DLD1 (cell line): ENCODE results near the gene ATP1B3.
"Not testable (repeated sequence)": the region's sequence is repeated elsewhere in the genome, so short reads cannot be mapped to it uniquely, and the experiment has no call there.

Experiments used
- in situ Hi-C: cut with HindIII; loops from 2 replicates; pipeline ENCODE4 v1.10.0; 2017; ENCODE audit warnings: low sequenced_read_pairs

The ATP1B3 gene

DNA sequence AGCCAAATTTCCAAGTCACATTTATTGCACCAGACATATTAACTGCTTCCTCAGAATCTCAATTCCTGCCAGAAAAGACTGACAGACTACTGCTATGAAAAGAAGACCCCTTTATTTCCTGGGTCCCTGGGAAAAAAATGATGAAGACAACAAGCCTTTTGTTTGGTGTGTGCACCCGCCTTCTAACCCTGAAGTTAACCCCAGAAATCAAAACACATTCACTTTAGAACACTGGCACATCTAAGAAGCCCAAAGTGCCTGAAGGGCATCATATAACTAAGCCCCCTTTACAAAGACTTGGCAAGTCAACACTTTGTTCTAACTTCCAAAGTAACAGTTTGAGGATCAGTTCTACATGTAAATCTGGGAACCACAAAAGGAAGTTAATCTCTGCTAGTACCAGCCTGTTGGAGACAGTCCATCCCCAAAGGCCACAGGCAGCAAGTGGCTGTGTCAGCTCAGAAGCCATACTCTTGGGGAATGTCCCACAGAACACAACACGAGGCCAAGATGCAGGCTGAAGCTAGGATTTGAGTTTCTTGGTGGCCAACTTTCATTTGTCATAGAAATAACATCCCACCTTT is 16.3 kb upstream of the ATP1B3 start:
- in situ Hi-C loops, result no loop called here

DNA sequence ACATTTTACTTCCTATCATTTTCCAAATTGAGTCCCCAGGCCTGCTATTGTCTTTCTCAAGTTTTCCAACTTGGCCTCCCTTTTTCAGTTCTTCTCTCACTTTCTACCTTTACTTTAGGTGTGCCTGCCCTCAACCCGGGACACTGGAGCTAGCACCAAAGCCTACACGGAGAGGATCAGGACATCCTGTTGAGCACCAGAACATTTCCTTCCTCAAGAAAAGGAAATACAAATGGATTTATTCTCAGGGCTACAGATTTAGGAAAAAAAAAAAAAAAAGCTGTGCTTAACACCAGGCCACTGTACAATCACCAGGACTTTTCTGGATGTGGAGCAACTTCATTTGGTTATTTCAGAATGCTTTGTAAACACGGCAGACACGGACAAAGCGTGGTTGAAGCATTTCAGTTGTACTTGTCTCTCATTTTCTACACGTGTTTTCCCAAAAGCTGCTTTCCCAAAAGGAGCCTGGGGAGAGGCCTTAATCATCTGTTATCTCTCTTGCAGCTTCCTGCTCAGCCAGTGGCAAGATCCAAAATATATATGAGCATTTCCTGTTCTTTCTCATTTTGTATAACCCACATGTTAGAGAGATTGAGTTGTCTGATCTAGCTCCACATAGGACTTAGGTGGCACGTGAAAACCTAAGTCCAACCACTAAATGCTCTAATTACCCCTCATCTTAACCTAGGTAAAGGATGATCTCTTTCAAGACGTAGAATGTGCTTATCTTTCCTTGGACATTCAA is 15.5 kb upstream of the ATP1B3 start:
- in situ Hi-C loops, result no loop called here

DNA sequence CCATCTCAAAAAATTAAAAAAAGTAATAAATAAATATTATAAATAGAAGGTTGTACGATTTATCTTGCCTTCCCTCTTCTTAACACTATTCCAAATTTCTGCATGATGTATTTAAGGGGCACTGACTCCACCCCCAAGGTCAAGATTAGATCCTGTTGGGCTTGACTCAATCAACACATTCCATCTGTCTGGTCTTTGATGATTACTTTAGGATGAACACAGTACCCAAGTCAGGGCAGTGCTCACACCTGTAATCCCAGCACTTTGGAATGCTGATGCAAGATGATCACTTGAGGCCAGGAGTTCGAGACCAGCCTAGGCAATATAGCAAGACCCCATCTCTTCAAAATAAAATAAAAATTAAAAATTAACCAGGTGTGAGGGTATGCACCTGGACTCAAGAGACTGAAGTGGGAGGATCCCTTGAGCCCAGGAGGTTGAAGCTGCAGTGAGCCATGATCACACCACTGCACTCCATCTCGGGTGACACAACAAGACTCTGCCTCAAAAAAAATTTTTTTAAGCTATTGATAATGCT is 14.1 kb upstream of the ATP1B3 start:
- in situ Hi-C loops, result no loop called here

DNA sequence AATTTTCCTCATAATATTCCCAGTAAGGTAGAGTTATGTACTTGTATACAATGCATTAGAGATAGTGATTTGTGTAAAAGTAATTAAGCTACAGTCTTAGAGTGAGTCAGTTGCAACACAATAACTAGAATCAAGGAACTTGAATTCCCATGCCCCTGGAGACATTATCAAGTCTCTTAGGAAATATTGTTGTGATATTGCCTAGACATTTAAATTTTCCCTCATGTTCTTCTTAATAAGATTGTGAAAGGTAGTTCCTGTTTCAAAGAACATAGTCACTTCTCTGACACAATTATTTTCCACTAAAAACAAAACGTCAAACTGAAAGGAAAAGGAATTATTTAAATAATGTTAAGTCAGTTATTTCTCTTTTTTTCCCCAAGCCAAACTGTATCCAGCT is 13.0 kb upstream of the ATP1B3 start:
- in situ Hi-C loops, result no loop called here

DNA sequence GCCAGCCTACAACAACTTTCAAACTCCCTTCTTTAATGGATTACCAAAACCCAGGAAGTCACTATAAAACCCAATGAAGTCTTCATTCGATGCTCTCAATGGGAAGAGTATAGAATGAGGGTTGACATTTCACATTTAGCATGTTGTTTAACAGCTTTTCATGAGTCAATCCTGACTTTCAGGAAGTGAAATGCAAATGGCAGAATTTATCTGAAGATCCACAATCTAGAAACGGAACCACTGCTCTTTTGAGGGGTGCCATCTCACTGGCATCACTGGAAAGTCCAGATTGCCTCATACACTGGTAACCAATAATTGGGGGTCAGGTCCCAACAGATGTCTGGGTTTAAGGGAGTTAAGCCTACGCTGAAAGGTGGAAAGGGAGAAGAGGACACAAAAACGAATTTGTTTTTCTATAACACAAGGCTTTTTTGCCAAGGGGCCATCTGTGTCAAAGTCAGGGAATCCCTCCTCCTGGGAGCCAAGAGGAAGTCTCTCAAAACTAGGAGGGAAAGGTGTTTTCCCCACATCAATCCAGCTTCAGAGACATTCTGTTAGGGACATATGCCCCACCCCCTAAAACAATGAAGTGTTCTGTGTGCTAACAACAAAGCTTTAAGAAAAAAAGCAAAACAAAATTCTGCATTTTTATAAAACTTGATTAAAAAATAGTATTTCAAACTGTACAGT is 12.0 kb upstream of the ATP1B3 start:
- in situ Hi-C loops, result no loop called here

DNA sequence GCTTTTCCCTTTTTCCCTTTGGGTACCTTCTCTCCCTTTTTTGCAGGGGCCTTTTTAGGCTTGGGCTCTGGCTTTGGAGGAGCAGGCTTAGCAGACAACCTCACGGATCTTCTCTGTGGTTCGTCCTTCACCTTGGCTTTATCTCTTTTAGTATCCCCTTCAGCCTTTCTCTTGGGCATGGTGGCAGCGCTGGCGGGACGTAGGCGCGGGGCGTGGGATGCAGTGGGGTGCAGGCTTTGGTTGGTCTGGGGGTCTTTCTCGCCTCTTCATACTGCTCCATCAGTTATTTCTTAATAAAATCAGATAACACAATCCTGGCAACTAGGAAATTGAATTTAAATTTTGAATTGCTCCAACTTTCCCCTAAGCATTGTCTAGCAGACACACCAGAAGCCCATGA is 11.3 kb upstream of the ATP1B3 start:
- in situ Hi-C loops, result no loop called here

DNA sequence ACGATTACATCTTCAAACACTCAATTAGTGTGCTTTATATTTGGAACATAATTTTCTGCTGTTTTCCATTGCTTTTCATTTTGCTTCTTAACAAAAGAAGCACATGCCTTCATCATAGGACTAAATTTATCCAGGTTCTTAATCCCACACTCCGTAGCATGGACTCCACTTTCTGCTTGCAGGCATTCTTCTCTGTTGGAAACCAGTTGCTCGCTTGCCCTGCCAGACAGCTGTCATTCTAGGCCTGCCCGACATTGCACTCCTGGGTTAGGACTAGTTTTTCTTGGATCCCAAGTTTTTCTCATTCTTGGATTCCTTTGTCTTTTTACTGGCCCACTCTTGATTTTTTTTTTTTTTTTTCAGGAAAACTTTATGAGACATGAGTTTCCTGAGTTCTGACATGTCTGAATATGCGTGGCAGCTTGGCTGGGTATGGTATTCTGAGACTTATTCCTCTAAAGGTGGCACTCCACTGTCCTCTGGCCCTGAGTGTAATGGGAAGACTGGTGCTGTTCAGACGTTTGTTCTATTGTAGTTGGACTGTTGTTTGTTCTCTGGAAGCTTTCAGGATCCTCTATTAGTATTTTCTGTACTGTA is 6.3 kb upstream of the ATP1B3 start:
- in situ Hi-C loops, result no loop called here

DNA sequence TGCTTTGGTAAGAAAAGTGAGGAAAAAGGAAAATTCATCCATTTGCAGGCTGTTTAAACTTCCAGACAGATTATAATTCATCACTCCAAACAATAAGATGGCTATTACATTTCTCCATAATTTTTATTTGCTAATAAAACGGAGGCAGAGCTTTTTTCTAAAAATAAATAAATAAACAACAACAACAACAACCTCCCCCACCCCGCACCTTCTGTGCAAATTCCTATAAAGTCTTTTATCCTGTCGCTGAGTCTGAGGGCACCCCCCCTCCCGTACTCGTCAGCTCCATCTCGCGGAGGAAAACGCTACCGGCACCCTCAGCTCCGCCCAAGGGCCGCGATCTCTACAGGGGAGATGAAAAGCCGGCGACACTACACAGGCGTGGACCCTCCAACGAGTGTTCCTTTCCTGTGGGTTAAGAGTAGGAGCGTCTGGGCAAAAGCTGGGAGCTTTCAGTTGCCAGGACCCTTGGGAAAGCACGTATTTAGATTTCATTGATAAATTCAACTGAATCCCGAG is 1.0 kb upstream of the ATP1B3 start:
- in situ Hi-C loops, result no loop called here

DNA sequence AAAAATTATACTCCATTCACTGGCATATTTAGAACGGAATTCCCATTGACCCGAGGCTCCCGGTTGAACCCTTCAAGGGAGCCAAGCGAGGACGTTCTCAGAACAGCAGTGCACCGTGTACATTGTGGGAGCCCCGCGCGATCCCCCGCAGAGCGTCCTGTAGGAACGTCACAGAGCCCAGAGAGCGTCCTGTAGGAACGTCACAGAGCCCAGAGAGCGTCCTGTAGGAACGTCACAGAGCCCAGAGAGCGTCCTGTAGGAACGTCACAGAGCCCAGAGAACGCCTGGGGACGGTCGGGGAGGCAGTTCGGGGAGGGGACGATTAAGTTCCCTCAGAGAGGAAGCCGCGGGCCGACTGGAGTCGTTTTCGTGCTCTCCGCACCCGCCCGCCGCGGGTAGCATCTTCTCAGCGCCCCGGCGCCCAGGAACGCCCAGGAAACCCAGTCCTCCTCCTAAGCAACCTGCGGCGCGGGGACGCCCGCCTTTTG is 506 bp upstream of the ATP1B3 start:
- in situ Hi-C loops, result no loop called here

DNA sequence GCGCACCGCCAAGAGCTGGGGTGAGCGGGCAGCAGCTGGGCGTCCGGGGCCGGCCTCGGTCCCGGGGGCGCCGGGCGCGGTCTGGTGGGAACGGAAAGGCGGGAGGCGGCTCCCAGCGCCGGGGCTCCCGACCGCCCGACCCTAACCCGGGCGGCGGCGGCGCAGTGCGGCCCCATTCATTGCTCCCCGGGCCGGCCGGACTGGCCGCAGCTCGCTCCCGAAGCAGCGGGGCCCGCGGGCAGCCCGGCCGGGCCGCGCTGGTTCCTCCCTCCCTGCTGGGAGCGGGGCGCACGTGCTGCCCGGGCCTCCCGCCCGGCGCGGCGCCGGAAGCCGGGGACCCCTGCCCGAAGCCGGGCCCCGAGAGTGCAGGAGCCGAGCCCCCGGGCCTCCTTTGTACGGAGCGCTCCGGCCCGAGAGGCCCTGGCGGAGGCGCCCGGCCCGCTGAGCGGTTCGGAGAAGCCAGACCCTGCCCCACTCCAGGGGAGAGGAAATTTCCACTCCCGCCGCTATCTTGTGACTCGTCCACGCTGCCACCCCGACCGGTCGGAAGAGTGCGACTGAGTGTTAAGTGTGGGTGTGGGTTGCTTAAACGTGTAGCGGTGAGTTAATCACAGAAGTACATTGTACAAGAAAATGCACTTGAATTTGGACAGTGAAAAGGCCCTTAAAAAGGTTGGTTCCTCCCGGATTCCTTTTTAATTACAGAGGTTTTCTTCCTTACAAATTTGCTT is 613 bp downstream of the ATP1B3 start:
- in situ Hi-C loops, result no loop called here

DNA sequence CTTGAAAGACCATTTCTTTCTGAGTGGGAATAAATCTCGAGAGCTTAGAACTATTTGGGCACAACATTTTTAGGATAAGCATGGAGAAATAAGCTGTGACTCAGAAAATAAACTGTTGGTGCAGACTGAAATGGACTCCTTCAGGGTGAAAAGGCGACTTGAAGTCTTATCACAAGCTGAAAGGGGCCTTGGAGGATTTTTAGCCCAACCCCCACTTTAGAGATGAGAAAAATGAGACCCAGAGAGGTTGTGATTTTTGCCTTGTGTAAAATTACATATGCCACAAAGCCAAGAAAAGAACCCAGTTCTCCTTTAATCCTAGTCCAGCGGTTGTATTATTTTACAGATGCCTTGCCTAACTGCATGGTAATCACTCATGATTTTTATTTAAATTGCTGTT is 1.5 kb downstream of the ATP1B3 start:
- in situ Hi-C loops, result no loop called here

DNA sequence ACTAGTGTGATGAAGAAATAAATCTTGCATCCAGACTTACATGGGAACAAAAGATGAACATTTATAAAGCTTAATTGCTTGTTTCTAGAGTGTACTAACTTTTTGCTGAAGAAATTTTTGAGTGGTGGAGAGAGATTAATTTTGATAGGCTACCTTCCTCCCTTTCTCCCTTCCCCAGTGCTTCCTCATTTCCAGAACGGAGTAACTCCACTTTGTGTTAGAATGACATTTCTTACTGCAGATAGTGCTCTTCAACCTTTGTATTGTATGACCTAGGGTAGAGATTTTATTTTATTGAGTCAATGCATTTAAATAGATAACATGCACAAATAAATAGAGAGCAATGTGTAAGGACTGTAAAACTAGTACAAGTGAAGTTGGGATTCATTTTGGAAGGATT is 1.9 kb downstream of the ATP1B3 start:
- in situ Hi-C loops, result no loop called here

DNA sequence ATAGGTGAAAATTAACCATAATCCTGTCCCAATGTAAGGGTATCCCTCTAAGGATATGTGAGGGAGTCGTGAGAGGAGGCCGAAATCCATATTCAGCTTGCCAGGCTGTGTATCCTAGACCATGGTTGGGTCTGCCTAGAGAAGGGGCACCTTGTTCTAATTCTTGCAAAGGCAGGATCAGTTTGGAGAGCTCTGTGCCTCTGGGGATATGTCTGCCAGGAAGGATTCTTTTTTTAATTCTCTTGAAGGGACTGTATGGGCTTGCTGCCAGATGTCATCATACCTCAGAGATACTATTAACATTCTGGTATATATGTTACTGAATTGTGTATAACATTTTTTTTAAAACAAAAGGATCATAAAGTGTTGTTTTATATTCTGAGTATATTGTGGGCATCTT is 2.4 kb downstream of the ATP1B3 start:
- in situ Hi-C loops, result no loop called here

DNA sequence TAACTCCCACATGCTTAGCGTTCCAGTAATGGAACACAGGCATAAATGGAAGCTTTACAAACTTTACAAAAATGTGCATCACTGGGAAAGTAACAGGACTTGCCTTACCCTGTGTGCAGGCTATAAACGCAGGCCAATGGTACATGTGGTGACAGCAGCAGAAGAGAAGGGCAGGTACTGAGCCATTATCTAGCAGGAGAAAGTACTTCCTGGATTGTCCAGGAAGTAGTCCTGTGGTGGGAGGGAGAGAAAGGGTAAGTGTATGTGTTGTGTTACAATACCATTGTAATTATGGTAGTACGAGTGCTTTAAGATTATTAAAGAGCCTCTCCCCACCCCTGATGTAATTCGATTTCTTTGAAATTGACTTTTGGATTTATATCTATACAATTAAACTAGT is 5.3 kb downstream of the ATP1B3 start:
- in situ Hi-C loops, result no loop called here

DNA sequence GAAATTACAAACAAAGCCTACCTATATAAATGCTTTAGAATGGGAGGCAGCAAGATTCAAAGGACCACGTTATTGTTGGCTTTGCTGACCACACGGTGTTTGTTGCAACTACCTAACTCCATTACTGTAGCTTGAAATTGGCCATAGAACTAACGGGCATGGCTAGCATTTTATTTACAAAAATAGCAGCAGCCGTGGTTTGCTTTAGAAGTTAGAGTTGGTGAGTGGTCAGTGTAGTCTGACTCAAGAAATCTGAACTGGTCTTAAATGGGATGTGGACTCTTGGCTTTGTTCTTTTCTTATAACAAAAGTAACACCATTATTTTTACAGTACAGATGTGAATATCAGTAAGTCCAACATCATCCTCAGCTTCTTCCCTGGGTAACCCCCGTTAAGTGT is 10.6 kb downstream of the ATP1B3 start:
- in situ Hi-C loops, result no loop called here

DNA sequence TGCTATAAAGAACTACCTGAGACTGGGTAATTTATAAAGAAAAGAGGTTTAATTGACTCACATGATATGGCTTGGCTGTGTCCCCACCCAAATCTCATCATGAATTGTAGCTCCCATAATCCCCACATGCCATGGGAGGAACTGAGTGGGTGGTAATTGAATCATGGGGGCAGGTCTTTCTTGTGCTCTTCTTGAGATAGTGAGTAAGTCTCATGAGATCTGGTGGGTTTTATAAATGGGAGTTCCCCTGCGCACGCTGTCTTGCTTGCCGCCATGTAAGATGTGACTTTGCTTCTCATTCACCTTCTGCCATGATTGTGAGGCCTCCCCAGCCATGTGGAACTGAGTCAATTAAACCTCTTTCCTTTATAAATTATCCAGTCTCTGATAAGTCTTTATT is 12.1 kb downstream of the ATP1B3 start:
- in situ Hi-C loops, result not testable (repeated sequence)

DNA sequence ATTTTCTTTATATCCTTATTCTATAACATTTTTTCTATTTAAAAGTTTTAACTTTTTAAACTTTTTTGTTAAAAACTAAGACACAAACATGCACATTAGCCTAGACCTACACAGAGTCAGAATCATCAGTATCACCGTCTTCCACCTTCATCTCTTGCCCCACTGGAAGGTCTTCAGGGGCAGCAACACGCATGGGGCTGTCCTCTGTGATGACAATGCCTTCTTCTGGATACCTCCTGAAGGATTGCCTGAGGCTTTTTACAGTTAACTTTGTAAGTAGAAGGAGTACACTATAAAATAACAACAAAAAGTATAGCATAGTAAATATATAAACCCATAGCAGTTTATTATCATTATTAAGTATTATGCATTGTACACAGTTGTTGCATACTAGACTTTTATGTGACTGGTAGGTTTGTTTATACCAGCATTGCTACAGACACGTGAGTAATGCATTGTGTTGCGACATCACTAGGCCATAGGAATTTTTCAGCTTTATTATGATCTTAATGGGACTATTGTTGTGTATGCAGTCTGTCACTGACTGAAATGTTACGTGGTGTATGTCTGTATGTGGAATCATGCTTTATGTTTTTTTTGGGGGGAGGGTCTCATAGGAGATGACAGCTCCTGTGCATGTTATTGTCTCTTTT is 18.2 kb downstream of the ATP1B3 start:
- in situ Hi-C loops, result no loop called here

DNA sequence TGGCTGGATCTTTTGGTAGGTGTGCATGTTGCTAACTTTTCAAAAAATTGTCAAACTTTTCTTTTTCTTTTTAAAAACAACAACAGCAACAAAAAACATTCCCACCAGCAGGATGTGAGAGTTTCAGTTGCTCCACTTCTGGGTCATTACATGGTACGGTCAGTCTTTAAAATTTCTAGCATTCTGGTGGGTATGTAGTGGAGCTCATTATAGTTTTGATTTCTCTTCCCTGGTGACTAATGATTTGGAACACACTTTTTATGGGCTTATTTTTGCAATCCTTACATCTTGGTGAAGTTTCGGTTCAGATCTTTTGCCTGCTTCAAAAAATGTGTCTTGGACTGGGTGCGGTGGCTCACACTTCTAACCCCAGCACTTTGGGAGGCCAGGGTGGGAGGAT is 19.3 kb downstream of the ATP1B3 start:
- in situ Hi-C loops, result no loop called here

DNA sequence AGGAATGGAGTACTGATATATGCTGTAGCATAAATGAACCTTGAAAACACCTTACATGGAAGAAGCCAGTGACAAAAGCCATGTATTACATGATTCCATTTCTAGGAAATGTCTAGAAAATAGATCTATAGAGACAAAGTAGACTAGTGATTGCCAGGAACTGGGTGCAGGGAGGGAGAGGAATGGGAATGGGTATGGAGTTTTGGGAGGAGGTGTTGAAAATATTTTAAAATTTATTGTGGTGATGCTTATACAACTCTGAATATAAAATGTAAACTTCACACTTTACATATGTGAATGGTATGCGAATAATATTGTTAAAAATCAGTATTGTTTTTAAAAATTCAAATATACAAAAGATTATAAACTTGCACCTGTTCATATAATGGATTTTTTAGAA is 22.5 kb downstream of the ATP1B3 start:
- in situ Hi-C loops, result no loop called here

DNA sequence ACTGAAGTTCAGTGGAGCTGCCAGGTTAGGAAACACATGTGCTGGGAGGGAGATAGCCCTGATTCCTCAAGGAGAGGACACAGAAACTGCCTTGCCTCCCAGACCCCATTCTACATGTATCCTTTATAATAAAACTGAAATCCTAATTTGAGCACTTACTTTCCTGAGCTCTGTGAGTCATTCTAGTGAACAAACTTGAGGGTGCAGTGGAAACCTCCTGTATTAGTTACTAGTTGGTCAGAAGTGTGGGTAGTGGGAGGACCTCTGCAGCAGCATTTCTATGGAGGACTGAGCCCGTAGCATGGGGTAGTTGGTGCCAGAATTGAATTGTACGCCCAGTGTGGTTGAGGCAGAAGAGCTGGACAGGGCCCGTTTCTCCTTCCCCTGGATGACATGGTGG is 23.9 kb downstream of the ATP1B3 start:
- in situ Hi-C loops, result no loop called here
